HG03103 (cell line): Measurements from ENCODE around the gene DYNC2H1.
"Not testable (repeated sequence)": the region's sequence is repeated elsewhere in the genome, so short reads cannot be mapped to it uniquely, and the experiment has no call there.

Experiments used
- ATAC-seq: cut with Tn5 transposase; IDR thresholded peaks from one replicate; pipeline ENCODE4 v1.9.1; 2021; ENCODE audit warnings: low read depth; ENCODE audit not compliant: unreplicated experiment

Gene DYNC2H1

DNA sequence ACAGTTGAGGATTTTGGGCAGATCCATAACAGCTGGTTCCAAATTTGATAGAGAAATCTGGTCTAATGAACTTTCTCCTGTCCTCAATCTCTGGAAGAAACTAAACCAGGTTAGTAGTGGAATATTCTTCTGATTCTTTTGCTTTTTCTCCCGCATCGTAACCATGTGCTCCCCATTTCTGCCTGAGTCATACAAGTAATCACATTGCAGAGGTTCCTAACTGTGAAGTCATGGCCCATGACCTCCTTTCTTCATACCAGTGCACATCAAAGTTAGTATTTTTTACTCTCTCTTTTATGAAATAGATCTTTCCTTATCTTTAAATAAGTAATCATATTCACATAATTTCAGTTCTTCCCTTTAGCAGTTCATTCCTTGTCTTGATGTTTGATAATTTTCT, 249.0 kb downstream of the DYNC2H1 start:
- ATAC-seq: no peak

DNA sequence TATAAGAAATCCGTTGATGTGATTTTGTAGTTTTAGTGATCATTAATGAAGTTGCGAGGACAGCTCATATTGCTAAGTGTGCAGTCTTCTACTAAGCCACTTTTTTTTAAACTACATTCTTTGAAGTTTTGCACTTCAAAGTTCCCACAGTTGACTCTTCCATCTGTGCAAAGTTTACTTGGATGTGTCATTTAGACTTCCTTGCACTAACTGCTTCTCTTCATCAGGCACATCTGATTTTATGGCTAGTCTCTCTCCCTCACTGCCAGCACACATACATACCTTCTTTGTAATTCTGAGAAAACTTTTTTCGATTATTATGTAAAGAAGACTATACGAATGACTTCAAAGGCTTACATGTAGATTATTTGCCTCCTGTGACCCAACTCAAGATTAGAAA, 250.0 kb downstream of the DYNC2H1 start:
- ATAC-seq: no peak

DNA sequence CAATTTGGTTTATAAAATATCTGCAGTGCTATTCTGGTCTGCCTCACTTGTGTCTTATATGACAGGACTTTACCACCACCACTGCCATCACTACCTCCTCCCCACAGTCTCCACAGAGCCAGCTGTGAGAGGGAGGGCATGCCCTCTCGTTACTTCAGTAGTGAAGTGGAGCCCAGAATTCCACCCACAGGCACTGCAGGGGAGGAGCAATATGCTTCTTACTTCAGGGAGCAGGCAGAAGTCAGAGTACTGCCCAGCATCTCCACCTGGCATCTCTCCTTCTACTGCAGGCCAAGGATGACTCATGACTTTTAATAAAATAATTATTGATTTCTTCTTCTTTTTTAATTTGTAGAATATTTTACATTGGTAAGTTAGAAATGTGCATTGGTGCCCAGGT, 255.5 kb downstream of the DYNC2H1 start:
- no peak for ATAC-seq

DNA sequence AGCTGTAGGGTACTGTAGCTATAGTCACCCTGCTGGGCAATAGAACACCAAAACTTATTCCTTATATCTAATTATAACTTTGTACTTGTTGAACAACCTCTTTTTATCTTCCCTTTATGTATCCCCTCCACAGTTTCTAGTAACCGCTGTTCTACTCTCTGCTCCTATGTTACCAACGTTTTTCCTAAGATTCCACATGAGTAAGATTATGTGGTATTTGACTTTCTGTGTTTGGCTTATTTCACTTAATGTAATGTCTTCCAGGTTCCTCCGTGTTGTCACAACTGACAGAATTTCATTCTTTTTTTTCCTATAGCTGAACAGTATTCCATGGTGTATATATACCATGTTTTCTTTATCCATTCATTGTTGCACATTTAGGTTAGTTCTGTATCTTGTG, 258.4 kb downstream of the DYNC2H1 start:
- ATAC-seq: no peak

DNA sequence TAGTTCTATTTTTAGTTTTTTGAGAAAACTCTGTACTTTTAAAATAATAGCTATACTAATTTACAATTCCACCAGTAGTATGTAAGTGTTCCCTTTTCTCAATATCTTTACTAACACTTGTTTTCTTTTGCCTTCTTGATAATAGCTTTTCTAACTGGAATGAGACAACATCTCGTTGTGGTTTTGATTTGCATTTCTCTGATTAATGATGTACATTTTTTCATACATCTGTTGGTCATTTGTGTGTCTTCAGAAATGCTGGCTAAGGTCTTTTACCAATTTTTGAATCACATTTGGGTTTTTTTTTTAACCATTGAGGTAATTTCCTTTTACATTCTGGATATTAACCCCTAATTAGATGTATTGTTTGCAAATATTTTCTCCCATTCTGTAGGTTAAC, 258.9 kb downstream of the DYNC2H1 start:
- no peak for ATAC-seq

DNA sequence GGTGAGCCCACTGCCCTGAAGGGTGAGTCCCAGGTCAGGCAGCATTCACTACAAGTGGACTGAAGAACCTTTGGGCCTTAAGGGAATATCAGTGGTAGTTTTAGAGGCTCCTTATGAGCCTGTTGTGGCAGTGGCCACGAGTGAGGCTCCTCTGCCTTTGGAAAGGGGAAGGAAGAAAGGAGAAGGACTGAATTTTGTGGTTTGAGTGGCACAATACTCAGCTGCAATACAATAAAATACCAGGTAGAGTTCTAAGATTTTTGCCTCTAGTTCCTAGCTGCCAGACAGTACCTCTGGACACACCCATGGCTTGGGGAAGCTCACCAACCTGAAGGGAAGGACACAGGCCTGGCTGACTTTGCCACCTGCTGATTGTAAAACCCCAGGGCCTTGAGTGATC, 260.9 kb downstream of the DYNC2H1 start:
- ATAC-seq: no peak

DNA sequence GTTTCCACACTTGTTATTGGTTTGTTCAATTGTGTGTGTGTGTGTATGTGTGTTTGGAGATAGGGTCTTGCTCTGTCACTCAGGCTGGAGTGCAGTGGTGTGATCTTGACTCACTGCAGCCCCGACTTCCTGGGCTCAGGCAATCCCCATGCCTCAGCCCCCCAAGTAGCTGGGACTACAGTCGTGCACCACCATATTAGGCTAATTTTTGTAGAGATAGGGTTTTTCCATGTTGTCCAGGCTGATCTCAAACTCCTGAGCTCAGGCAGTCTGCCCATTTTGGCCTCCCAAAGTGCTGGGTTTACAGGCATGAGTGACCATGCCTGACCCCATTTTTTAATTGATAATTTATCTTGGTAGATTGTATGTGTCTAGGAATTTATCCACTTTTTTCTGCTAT, 263.7 kb downstream of the DYNC2H1 start:
- ATAC-seq: no peak

DNA sequence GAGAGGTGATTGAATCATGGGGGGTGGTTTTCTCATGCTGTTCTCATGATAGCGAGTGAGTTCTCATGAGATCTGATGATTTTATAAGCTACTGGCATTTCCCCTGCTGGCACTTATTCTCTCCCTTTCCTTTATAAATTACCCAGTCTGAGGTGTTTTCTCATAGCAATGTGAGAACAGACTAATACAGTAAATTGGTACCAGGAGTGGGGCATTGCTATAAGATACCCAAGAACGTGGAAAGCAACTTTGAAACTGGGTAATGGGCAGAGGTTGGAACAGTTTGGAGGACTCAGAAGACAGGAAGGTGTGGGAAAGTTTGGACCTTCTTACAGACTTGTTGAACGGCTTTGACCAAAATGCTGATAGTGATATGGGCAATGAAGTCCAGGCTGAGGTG, 265.0 kb downstream of the DYNC2H1 start:
- not testable (repeated sequence) for ATAC-seq

DNA sequence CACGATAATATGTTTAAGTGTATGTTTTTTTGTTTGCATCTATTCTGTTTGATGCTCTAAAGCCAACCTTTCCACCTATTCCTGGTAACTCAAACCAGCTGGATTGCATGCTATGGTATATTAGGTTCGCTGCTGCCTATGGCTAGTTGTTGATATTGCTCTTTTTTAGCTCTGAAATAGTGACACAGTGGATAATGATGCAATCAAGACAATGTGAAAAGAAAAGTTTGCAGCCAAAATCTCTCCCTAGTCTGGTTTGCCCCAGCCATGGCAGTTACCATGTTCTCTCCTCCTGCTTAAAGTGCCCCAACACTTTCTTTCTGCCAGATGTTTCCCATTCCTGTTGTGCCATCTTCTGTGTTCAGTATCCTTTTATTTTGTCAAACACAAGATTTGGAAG, 269.7 kb downstream of the DYNC2H1 start:
- no peak for ATAC-seq

DNA sequence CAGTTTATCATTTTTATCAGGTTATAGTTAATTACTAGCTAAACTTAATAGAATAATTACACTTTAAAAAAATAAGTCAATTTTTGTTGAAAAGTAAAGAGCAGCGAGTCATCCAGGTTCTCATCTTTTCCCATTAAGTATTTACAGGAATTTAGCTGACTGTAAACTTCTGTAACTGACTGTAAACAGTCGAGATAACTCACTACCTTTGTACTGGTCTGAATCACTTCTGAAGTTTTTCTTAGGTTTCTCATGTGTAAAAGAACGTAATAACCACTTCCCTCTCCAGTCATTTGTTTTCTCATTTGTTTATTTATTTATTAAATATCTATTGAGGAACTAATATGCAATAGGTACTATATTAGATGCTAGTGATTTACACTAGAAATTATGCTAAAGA, 270.8 kb downstream of the DYNC2H1 start:
- no peak for ATAC-seq

DNA sequence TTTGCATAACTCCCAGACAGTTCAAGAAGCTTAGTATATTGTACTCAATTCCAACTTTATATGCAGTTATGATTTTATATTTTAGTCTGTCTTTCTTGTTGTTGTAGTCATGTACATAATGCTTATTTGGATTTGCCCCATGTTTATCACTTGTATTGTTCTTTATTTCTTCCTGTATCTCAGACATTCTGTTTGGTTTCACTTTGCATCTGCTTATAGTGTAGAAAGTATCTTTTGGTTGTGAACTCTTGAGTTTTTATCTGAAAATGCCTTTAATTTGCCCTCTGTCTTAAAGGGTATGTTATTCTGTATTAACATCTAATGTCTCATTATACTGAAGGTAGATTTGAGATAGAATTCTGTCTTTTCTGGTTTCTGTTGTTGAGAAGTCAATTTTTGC, 275.4 kb downstream of the DYNC2H1 start:
- ATAC-seq: no peak

DNA sequence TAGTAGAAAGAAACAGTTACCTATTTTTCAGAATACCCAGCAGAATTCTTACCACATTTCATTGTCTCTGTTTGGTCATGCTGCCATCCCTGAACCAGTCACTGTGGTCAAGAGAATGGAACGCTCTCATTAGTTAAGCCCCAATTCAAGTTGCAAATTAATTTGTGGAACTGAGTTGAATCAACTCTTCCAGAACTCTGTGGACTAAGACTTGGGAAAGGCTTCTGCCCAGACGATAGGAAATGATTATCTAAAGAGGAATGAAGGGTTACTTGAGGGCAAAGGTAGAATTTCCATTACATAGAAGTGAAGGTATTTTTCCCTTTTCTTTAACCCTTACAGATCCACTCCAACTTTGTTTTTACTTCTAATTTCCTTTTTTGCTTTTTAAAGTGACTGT, 286.4 kb downstream of the DYNC2H1 start:
- no peak for ATAC-seq

DNA sequence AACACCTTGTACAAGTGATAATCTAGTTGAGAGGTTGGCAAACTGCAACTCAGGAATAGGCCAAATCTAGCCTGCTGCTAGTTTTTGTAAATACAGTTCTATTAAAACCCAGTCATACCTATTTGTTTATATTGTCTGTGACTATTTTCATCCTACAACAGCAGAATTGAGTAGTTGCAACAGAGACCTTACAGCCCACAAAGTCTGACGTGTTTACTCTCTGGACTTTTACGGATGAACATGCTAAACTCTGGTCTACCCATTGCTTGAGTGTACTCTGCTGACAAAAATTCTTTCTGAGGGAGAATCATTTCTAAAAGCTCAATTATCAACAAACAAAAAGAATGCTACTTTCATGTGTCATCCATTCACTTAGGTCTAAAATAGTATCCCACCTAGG, 287.0 kb downstream of the DYNC2H1 start:
- ATAC-seq: no peak

DNA sequence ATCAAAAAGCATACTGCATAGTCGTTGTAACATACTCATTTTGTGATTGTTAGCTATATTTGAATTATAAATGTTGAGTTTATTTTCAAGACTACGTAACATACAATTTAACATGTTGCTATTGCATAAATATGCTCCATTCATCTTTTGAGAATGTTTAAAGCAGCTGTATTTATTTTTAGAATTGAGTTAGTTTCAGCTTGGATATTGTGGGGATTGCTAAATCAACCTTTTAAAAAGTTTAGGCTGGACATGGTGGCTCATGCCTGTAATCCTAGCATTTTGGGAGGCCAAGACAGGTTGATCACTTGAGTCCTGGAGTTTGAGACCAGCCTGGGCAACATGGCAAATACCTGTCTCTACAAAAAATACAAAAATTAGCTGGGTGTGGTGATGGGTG, 288.1 kb downstream of the DYNC2H1 start:
- no peak for ATAC-seq

DNA sequence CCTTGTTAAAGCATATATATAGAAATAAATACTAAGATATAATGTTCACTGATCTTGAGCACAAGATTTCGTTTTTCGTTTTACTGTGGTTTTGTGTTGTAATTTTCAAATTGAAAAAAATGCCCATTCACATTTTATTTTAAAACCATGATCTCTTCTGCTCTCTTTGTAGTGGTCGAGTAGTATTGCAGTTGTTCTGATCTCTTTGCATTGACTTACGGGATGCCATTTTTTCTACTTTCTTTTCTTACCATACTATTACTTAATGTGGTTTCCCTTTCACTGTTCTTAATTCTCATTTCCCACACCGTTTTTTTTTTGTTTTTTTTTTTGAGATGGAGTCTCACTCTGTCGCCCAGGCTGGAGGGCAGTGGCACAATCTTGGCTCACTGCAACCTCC, 289.6 kb downstream of the DYNC2H1 start:
- no peak for ATAC-seq

DNA sequence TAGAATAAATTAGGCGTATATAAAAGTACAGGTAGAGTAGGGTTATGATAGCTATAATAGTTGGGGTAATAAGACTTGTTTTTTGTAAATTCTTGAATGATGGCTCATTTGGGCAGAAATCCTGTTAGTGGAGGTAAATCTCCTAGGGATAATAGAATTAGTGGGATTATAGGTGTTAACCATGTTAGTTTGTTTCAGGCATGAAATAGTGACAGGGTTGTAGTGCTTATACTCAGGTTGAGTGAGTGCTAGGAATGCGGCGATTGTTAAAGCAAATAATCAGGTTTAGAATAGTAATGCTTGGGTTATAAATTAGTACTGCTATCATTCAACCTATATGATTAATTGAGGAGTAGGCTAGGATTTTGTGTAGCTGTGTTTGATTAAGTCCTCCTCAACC, 297.1 kb downstream of the DYNC2H1 start:
- no peak for ATAC-seq

DNA sequence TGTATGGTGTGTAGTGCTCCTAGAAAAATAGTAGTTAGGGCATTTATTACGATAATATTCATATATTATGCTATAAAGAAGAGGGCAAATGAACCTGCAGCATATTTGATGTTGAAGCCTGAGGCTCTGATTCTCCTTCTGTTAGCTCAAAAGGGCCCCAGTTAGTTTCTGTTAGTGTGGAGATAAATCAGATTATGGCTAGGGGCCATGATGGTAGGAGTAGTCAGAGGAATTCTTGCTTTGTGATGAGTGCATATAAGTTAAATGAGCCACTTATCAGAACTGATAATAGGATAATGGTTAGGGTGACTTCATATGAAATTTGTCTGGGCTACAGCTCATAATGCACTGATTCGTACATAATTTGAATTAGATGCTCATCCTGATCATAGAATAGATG, 298.4 kb downstream of the DYNC2H1 start:
- ATAC-seq: no peak

DNA sequence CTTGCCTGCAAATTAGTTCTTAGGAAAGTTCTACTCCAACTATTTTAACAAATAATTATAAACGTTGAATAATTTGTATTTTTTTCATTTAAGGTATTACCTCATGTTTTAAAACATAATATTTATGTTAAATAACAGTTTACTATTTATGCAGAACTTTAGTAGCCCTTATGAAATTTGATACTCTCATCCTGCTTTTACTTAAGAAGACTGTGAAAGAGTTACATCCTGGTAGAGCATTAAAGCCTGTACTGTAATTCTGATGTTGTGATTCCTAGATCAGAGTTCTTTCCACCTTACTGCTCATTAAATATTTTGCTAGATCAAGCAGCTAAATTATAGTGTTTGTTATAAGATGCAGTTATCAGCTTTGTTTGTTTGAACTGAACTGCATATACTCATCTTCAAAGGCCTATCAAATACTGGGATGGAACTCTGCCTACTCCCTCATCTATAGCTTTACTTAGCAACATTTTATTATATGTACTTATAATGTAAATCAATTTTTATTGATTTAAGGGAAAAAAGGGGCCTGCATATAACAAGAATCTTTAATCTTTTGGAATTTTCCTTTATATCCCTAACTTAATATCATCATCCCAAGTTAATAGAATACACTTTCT, 304.2 kb downstream of the DYNC2H1 start:
- no peak for ATAC-seq

DNA sequence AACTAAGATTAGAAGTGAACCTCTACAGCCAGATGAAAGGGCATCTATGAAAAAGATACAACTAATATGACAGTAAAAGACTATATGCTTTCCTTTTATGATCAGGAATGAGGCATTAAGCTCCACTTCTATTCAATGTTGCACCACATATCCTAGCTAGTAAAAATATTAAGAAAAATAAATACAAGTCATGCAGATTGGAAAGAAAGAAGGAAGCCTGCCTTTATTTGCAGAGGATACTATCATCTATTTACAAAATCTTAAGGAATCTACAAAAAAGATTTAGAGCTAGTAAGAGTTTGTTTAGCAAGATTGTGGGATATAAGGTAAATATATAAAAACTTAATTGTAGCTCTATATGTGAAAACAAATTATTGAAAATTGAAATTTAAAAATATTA, 308.8 kb downstream of the DYNC2H1 start:
- ATAC-seq: no peak

DNA sequence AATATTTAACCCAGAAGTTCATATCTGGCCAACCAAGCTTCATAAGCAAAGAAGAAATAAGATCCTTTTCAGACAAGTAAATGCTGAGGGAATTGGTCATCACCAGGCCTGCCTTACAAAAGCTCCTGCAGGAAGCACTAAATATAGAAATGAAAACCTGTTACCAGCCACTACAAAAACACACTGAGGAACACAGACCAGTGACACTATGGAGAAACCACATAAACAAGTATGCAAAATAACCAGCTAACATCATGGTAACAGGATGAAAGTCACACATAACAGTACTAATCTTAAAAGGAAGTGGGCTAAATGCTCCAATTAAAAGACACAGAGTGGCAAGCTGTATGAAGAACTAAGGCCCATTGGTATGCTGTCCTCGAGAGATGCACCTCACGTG, 311.4 kb downstream of the DYNC2H1 start:
- no peak for ATAC-seq

DNA sequence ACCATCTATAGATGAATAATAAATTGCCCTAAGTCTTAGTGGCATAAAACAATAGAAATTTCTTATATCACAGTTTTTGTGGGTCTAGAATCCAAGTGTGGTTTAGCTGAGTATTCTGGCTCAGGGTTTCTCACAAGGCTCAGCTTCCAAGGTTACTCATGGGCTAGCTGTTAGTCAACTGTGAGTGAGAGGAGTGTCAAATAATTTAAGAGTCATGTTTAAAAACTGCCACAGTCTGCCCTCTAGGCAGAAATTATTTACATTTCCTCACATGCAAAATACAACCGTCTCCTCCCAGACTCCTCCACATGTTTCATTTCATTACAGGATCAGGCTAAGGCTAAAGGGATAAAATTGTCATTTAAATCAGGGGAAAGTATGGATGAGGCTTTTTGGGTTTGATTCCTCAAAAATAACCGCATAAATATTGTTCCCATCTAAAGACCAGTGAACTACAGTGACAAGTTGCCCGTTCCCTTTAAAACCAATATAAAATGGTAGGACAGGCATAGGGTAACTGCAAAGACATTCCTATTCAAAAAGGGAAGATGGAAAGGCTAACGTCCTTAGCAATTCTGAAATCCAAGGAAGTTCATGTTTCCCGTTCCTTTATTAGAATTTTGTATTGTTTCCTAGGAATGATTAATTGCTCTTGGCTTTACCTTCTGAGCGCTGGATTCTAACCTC, 324.3 kb downstream of the DYNC2H1 start:
- no peak for ATAC-seq

DNA sequence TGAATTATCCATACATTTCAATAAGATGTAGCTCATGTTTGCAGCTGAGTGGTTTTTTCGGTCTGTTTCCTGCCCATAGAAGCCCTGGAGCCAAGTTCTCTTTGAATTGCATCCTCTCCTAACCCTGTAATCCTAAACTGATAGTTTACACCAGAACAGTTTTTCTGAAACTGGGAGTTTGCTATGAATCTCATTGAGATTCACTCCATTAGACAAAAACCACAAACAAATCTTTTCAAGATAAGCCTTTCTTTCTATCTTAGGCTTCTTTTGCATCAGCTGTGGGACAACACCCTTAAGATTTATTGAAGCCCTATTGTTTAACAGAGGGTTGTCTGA, 324.8 kb downstream of the DYNC2H1 start:
- no peak for ATAC-seq
